H7 (cell line): ENCODE measurements around the gene UTS2B. TPM values are rescaled to one million over a fixed set of nuclear protein-coding genes. Genes with fewer than 3 reads are reported as not detected.

Experiments used
- DNase-seq: peaks from one replicate; pipeline ENCODE4 v3.0.0; 2012
- H3K27me3 ChIP-seq: 2 replicates; pipeline ENCODE4 v1.6.0; 2011; ENCODE audit warnings: mild to moderate bottlenecking, low read length; ENCODE audit not compliant: control insufficient read depth, insufficient read depth
- H3K36me3 ChIP-seq: replicated peaks from 2 replicates; pipeline ENCODE4 v1.5.1; 2011; ENCODE audit warnings: low read length; ENCODE audit not compliant: control insufficient read depth, insufficient read depth
- H3K4me3 ChIP-seq: 2 replicates; pipeline ENCODE4 v1.5.1; 2011; ENCODE audit warnings: low read depth, mild to moderate bottlenecking, control low read depth, low read length, moderate library complexity; ENCODE audit not compliant: insufficient read depth
- total RNA-seq: library from RNA; depleted of rRNA; stranded (reverse); fragments of >200 nt; shearing (Covaris generic); gene quantifications from 2 replicates; pipeline ENCODE4 v1.2.3, GENCODE V29; 2014; rRNA removed

The UTS2B gene
- total RNA-seq, 1 experiment from 2014 or later: 0.28 TPM

- no peak overlapping the region for H3K4me3 ChIP-seq
- no peak for DNase-seq
- H3K36me3 ChIP-seq: no peaks in the 10 kb centered on the region
- no peaks in the 10 kb centered on the region for H3K27me3 ChIP-seq
Observed at GRCh38 chr3:191238321-191238817, 92.0 kb downstream of the UTS2B start.

GRCh38 chr3:191237047-191237882, 93.1 kb downstream of the UTS2B start:
- no peak for DNase-seq
- Histone ChIP-seq H3K27me3 (no peaks in the 10 kb centered on the region), H3K36me3 (no peaks in the 10 kb centered on the region), H3K4me3 (no peak overlapping the region)

- H3K36me3 ChIP-seq: no peaks in the 10 kb centered on the region
- no peak for DNase-seq
- H3K27me3 ChIP-seq: no peaks in the 10 kb centered on the region
- no peak overlapping the region for H3K4me3 ChIP-seq
Observed at GRCh38 chr3:191236646-191237045, 93.7 kb downstream of the UTS2B start.

- Histone ChIP-seq H3K4me3 (no peak overlapping the region), H3K36me3 (no peaks in the 10 kb centered on the region), H3K27me3 (no peaks in the 10 kb centered on the region)
- DNase-seq: no peak
Observed at GRCh38 chr3:191235331-191236314, 94.7 kb downstream of the UTS2B start.

GRCh38 chr3:191234216-191234615, 96.1 kb downstream of the UTS2B start:
- DNase-seq: no peak
- Histone ChIP-seq H3K4me3 (no peak overlapping the region), H3K27me3 (no peaks in the 10 kb centered on the region), H3K36me3 (no peaks in the 10 kb centered on the region)

- H3K36me3 ChIP-seq: no peaks in the 10 kb centered on the region
- no peak for DNase-seq
- H3K27me3 ChIP-seq: no peaks in the 10 kb centered on the region
- H3K4me3 ChIP-seq: no peak overlapping the region
Observed at GRCh38 chr3:191227541-191227940, 102.8 kb downstream of the UTS2B start.

GRCh38 chr3:191221638-191222037, 108.7 kb downstream of the UTS2B start:
- no peak overlapping the region for H3K4me3 ChIP-seq
- no peaks in the 10 kb centered on the region for H3K36me3 ChIP-seq
- H3K27me3 ChIP-seq: no peaks in the 10 kb centered on the region
- DNase-seq: no peak

- no peak for DNase-seq
Observed at GRCh38 chr3:191220908-191221307, 109.4 kb downstream of the UTS2B start.

GRCh38 chr3:191217301-191217700, 113.0 kb downstream of the UTS2B start:
- Histone ChIP-seq H3K4me3 (no peak overlapping the region), H3K27me3 (no peaks in the 10 kb centered on the region), H3K36me3 (no peaks in the 10 kb centered on the region)
- DNase-seq: no peak

More at GRCh38 chr3:191220908-191221307, 109.4 kb downstream of the UTS2B start:
- Histone ChIP-seq H3K27me3 (no peaks in the 10 kb centered on the region), H3K4me3 (no peak overlapping the region), H3K36me3 (no peaks in the 10 kb centered on the region)

Other genes starting within 250 kb of the UTS2B start
- gene OSTN, start 131.3 kb downstream of the UTS2B start, total RNA-seq: not detected in 2 replicates
- 23.9 and 38.9 TPM in 2 replicates for gene CCDC50, start 1.1 kb downstream of the UTS2B start, total RNA-seq
- not detected in 2 replicates for gene PYDC2, start 130.6 kb upstream of the UTS2B start, total RNA-seq